ENCODE results near the gene POLR2I.

The POLR2I gene

GRCh38 chr19:36092566-36092965 lies 22.1 kb downstream of the POLR2I start:
- CTCF ChIA-PET = interaction anchor here (0.9 kb wide), 1 partner anchor 32 kb away, joined by 3 read pairs; no protein-coding TSS in a partner anchor
- Histone ChIP-seq H3K27ac (ENCODE audit: extremely low read depth, low read depth, low read length) (no peak overlapping the region), H3K4me1 (ENCODE audit: control insufficient read depth, insufficient read depth, low read length) (no peaks in the 10 kb centered on the region), H3K36me3 (ENCODE audit: control insufficient read depth in 2 of 2, insufficient read depth in 1 of 2, low read length in 2 of 2) (peaks cover 92 to 100% of the 10 kb centered on the region in 2 experiments), H3K9me3 (ENCODE audit: control insufficient read depth, insufficient read depth, low read depth, low read length) (no peaks in the 10 kb centered on the region), H3K4me3 (ENCODE audit: low read depth, low read length) (no peak overlapping the region)
- TF ChIP-seq CTCF (tag by site-specific recombination; IDR thresholded peaks at IDR 0.05) (peak; percentile 46; the same call in 1 of the 2 replicates), ZNF26 (tag by site-specific recombination; IDR thresholded peaks at IDR 0.05) (no peak)
- POLR2A ChIA-PET = no interaction called here

- ChIA-PET CTCF (interaction anchor here (1.4 to 1.5 kb wide), 2 partner anchors 30 to 37 kb away, joined by 4 to 5 read pairs; no protein-coding TSS in a partner anchor), POLR2A (no interaction called here)
- H3K9me3 ChIP-seq (ENCODE audit: control insufficient read depth, insufficient read depth, low read depth, low read length) = no peaks in the 10 kb centered on the region
- no peak overlapping the region for H3K4me3 ChIP-seq (ENCODE audit: low read depth, low read length)
- no peak overlapping the region for H3K27ac ChIP-seq (ENCODE audit: extremely low read depth, low read depth, low read length)
- peaks cover 92 to 100% of the 10 kb centered on the region in 2 experiments for H3K36me3 ChIP-seq (ENCODE audit: control insufficient read depth in 2 of 2, insufficient read depth in 1 of 2, low read length in 2 of 2)
- no peaks in the 10 kb centered on the region for H3K4me1 ChIP-seq (ENCODE audit: control insufficient read depth, insufficient read depth, low read length)
- TF ChIP-seq ZNF596 (tag by site-specific recombination; IDR thresholded peaks at IDR 0.05) (no peak), ZNF274 (IDR thresholded peaks at IDR 0.05; ENCODE audit: low read length) (no peak), ZNF274 (tag by site-specific recombination; IDR thresholded peaks at IDR 0.05; ENCODE audit: borderline replicate concordance) (no peak), EGR2 (tag by site-specific recombination; IDR thresholded peaks at IDR 0.05; ENCODE audit: low read depth) (peak; percentile 27; the same call in 1 of the 2 replicates), ZNF16 (tag by site-specific recombination; IDR thresholded peaks at IDR 0.05; ENCODE audit: low read depth) (no peak), KLF1 (tag by site-specific recombination; IDR thresholded peaks at IDR 0.05) (peak; percentile 89), TSHZ1 (tag by site-specific recombination; IDR thresholded peaks at IDR 0.05; ENCODE audit: borderline replicate concordance) (no peak), GLIS2 (tag by site-specific recombination; IDR thresholded peaks at IDR 0.05) (no peak), SCRT1 (tag by site-specific recombination; IDR thresholded peaks at IDR 0.05; ENCODE audit: borderline replicate concordance) (no peak), ZNF645 (tag by site-specific recombination; IDR thresholded peaks at IDR 0.05) (no peak), ZBTB1 (tag by site-specific recombination; IDR thresholded peaks at IDR 0.05) (no peak), ZNF174 (tag by site-specific recombination; IDR thresholded peaks at IDR 0.05) (no peak), ZNF623 (tag by site-specific recombination; IDR thresholded peaks at IDR 0.05) (no peak), ZNF514 (tag by site-specific recombination; IDR thresholded peaks at IDR 0.05) (no peak), ZEB2 (tag by site-specific recombination; IDR thresholded peaks at IDR 0.05) (no peak), ZNF146 (tag by site-specific recombination; IDR thresholded peaks at IDR 0.05) (no peak), ZNF610 (tag by site-specific recombination; IDR thresholded peaks at IDR 0.05; ENCODE audit: borderline replicate concordance) (no peak), ZNF394 (tag by site-specific recombination; IDR thresholded peaks at IDR 0.05; ENCODE audit: borderline replicate concordance) (no peak), ZNF37A (tag by site-specific recombination; IDR thresholded peaks at IDR 0.05) (no peak), ZNF560 (tag by site-specific recombination; IDR thresholded peaks at IDR 0.05; ENCODE audit: borderline replicate concordance) (no peak), ZNF169 (tag by site-specific recombination; IDR thresholded peaks at IDR 0.05) (no peak), ZNF747 (tag by site-specific recombination; IDR thresholded peaks at IDR 0.05) (no peak), PRDM6 (tag by site-specific recombination; IDR thresholded peaks at IDR 0.05) (no peak)
Observed at GRCh38 chr19:36090910-36091695, 23.6 kb downstream of the POLR2I start.
